Measurements from ENCODE around the gene SWI5. TPM values are rescaled to one million over a fixed set of nuclear protein-coding genes. Genes with fewer than 3 reads are reported as not detected.

SWI5 gene
- total RNA-seq, 2 experiments from 2014 or later: 15.2 to 15.5 TPM

GRCh38 chr9:128253991-128254346 is 22.1 kb upstream of the SWI5 start:
- Mint-ChIP-seq H3K4me3 (no peak overlapping the region), H3K27ac (no peak overlapping the region), H3K4me1 (ENCODE audit: low read depth) (peaks cover 12% of the 10 kb centered on the region), H3K27me3 (peaks cover 2% of the 10 kb centered on the region), H3K36me3 (peaks cover 9% of the 10 kb centered on the region), H3K9me3 (no peaks in the 10 kb centered on the region)
- intact Hi-C loops (cut with micrococcal nuclease): loop anchor here (10.0 kb wide), 1 partner anchor 59 kb away; the partner anchor contains the start of gene CIZ1
- ChIA-PET CTCF (interaction anchor here (1.3 to 3.4 kb wide), 3 partner anchors 14 to 31 kb away, joined by 3 to 19 read pairs (median 7); no protein-coding TSS in a partner anchor), POLR2A (no interaction called here)
- no peak for DNase-seq

GRCh38 chr9:128254362-128254761 is 21.7 kb upstream of the SWI5 start:
- ChIA-PET CTCF (interaction anchor here (0.9 to 3.4 kb wide), 8 partner anchors 11 to 61 kb away, joined by 3 to 19 read pairs (median 4); no protein-coding TSS in a partner anchor), POLR2A (no interaction called here)
- DNase-seq: no peak
- Mint-ChIP-seq H3K27ac (no peak overlapping the region), H3K36me3 (peaks cover 11% of the 10 kb centered on the region), H3K4me1 (ENCODE audit: low read depth) (peaks cover 12% of the 10 kb centered on the region), H3K9me3 (no peaks in the 10 kb centered on the region), H3K4me3 (no peak overlapping the region), H3K27me3 (peaks cover 2% of the 10 kb centered on the region)
- intact Hi-C loops (cut with micrococcal nuclease): loop anchor here (10.0 kb wide), 1 partner anchor 60 kb away; the partner anchor contains the start of gene CIZ1

- CTCF ChIA-PET: interaction anchor here (0.7 to 3.4 kb wide), 18 partner anchors 9 to 822 kb away, joined by 3 to 19 read pairs (median 3); partner anchors contain the start of genes GOLGA2 and SWI5
- intact Hi-C loops (cut with micrococcal nuclease): loop anchor here (10.0 kb wide), 1 partner anchor 60 kb away; the partner anchor contains the start of gene CIZ1
Measured at GRCh38 chr9:128254855-128255759, 21.0 kb upstream of the SWI5 start.

GRCh38 chr9:128257086-128257825 is 18.8 kb upstream of the SWI5 start:
- Mint-ChIP-seq H3K36me3 (peaks cover 24% of the 10 kb centered on the region), H3K4me1 (ENCODE audit: low read depth) (no peaks in the 10 kb centered on the region), H3K27ac (peak overlapping the region; percentile 42), H3K4me3 (no peak overlapping the region), H3K9me3 (no peaks in the 10 kb centered on the region), H3K27me3 (no peaks in the 10 kb centered on the region)
- POLR2A ChIA-PET: no interaction called here
- DNase-seq: no peak
- CTCF ChIA-PET: interaction anchor here (1.3 kb wide), 1 partner anchor 68 kb away, joined by 3 read pairs; no protein-coding TSS in a partner anchor
- intact Hi-C loops (cut with micrococcal nuclease): loop anchor here (10.0 kb wide), 1 partner anchor 62 kb away; the partner anchor contains the start of gene CIZ1

More at GRCh38 chr9:128254855-128255759, 21.0 kb upstream of the SWI5 start:
- H3K4me3 Mint-ChIP-seq: no peak overlapping the region
- POLR2A ChIA-PET: interaction anchor here (0.6 kb wide), 1 partner anchor 519 kb away, joined by 3 read pairs; no protein-coding TSS in a partner anchor
- peak; percentile 63 for DNase-seq
- H3K9me3 Mint-ChIP-seq: no peaks in the 10 kb centered on the region
- H3K36me3 Mint-ChIP-seq: peaks cover 14% of the 10 kb centered on the region
- H3K4me1 Mint-ChIP-seq (ENCODE audit: low read depth): peaks cover 7% of the 10 kb centered on the region
- H3K27me3 Mint-ChIP-seq: peaks cover 2% of the 10 kb centered on the region
- H3K27ac Mint-ChIP-seq: no peak overlapping the region

GRCh38 chr9:128257907-128258306 is 18.2 kb upstream of the SWI5 start:
- no peak for DNase-seq
- Mint-ChIP-seq H3K4me1 (ENCODE audit: low read depth) (no peaks in the 10 kb centered on the region), H3K27me3 (no peaks in the 10 kb centered on the region), H3K4me3 (no peak overlapping the region), H3K9me3 (no peaks in the 10 kb centered on the region), H3K36me3 (peaks cover 30% of the 10 kb centered on the region), H3K27ac (no peak overlapping the region)
- intact Hi-C loops (cut with micrococcal nuclease): loop anchor here (10.0 kb wide), 1 partner anchor 63 kb away; the partner anchor contains the start of gene CIZ1
- CTCF ChIA-PET: interaction anchor here (1.3 kb wide), 1 partner anchor 67 kb away, joined by 3 read pairs; no protein-coding TSS in a partner anchor
- POLR2A ChIA-PET: no interaction called here

GRCh38 chr9:128258326-128258725 is 17.8 kb upstream of the SWI5 start:
- Mint-ChIP-seq H3K4me3 (no peak overlapping the region), H3K27ac (no peak overlapping the region), H3K36me3 (peaks cover 34% of the 10 kb centered on the region), H3K9me3 (no peaks in the 10 kb centered on the region), H3K27me3 (no peaks in the 10 kb centered on the region), H3K4me1 (ENCODE audit: low read depth) (no peaks in the 10 kb centered on the region)
- ChIA-PET POLR2A (no interaction called here), CTCF (interaction anchor here (1.3 kb wide), 1 partner anchor 67 kb away, joined by 3 read pairs; no protein-coding TSS in a partner anchor)
- no peak for DNase-seq
- intact Hi-C loops (cut with micrococcal nuclease): loop anchor here (10.0 kb wide), 1 partner anchor 64 kb away; the partner anchor contains the start of gene CIZ1

GRCh38 chr9:128259156-128259555 is 16.9 kb upstream of the SWI5 start:
- no peak for DNase-seq
- Mint-ChIP-seq H3K36me3 (peaks cover 34% of the 10 kb centered on the region), H3K9me3 (no peaks in the 10 kb centered on the region), H3K27ac (no peak overlapping the region), H3K27me3 (no peaks in the 10 kb centered on the region), H3K4me1 (ENCODE audit: low read depth) (no peaks in the 10 kb centered on the region), H3K4me3 (no peak overlapping the region)
- POLR2A ChIA-PET: no interaction called here
- CTCF ChIA-PET: no interaction called here
- intact Hi-C loops (cut with micrococcal nuclease): loop anchor here (10.0 kb wide), 1 partner anchor 64 kb away; the partner anchor contains the start of gene CIZ1

- H3K36me3 Mint-ChIP-seq: peaks cover 34% of the 10 kb centered on the region
- H3K4me3 Mint-ChIP-seq: no peak overlapping the region
- ChIA-PET POLR2A (no interaction called here), CTCF (no interaction called here)
- intact Hi-C loops (cut with micrococcal nuclease): no loop called here
- no peaks in the 10 kb centered on the region for H3K9me3 Mint-ChIP-seq
- no peak overlapping the region for H3K27ac Mint-ChIP-seq
- H3K27me3 Mint-ChIP-seq: no peaks in the 10 kb centered on the region
- DNase-seq: no peak
- H3K4me1 Mint-ChIP-seq (ENCODE audit: low read depth): no peaks in the 10 kb centered on the region
Measured at GRCh38 chr9:128260340-128260739, 15.7 kb upstream of the SWI5 start.

- intact Hi-C loops (cut with micrococcal nuclease): no loop called here
- ChIA-PET POLR2A (interaction anchor here (0.6 kb wide), 1 partner anchor 93 kb away, joined by 4 read pairs; no protein-coding TSS in a partner anchor), CTCF (no interaction called here)
- no peak overlapping the region for H3K27ac Mint-ChIP-seq
- no peaks in the 10 kb centered on the region for H3K9me3 Mint-ChIP-seq
- no peak for DNase-seq
- H3K4me3 Mint-ChIP-seq: no peak overlapping the region
- no peaks in the 10 kb centered on the region for H3K4me1 Mint-ChIP-seq (ENCODE audit: low read depth)
- peaks cover 34% of the 10 kb centered on the region for H3K36me3 Mint-ChIP-seq
- no peaks in the 10 kb centered on the region for H3K27me3 Mint-ChIP-seq
Measured at GRCh38 chr9:128262687-128263086, 13.4 kb upstream of the SWI5 start.

- no peaks in the 10 kb centered on the region for H3K9me3 Mint-ChIP-seq
- H3K4me1 Mint-ChIP-seq (ENCODE audit: low read depth): no peaks in the 10 kb centered on the region
- no peak overlapping the region for H3K27ac Mint-ChIP-seq
- H3K27me3 Mint-ChIP-seq: no peaks in the 10 kb centered on the region
- ChIA-PET CTCF (interaction anchor here (1.2 kb wide), 1 partner anchor 11 kb away, joined by 3 read pairs; no protein-coding TSS in a partner anchor), POLR2A (no interaction called here)
- H3K4me3 Mint-ChIP-seq: no peak overlapping the region
- intact Hi-C loops (cut with micrococcal nuclease): no loop called here
- DNase-seq: no peak
- H3K36me3 Mint-ChIP-seq: peaks cover 25% of the 10 kb centered on the region
Measured at GRCh38 chr9:128265348-128265847, 10.7 kb upstream of the SWI5 start.

GRCh38 chr9:128266868-128267590 is 9.0 kb upstream of the SWI5 start:
- Mint-ChIP-seq H3K9me3 (no peaks in the 10 kb centered on the region), H3K27me3 (no peaks in the 10 kb centered on the region), H3K36me3 (peaks cover 18% of the 10 kb centered on the region), H3K4me3 (no peak overlapping the region), H3K4me1 (ENCODE audit: low read depth) (no peaks in the 10 kb centered on the region), H3K27ac (no peak overlapping the region)
- ChIA-PET CTCF (no interaction called here), POLR2A (no interaction called here)
- intact Hi-C loops (cut with micrococcal nuclease): no loop called here
- DNase-seq: no peak

Data from activated CD4-positive, alpha-beta memory T cell treated with anti-CD3 and anti-CD28 coated beads for 36 hours (primary cell).